Left cardiac atrium (tissue), 4 donors: ENCODE results near the gene LSM7. TPM values are rescaled to one million over a fixed set of nuclear protein-coding genes. Genes with fewer than 3 reads are reported as not detected.
A peak's percentile ranks its signal among the peaks of the same experiment; 100 is the strongest.

Experiments used
- ATAC-seq, 2 donors: fragments of 200-7000 bp; cut with Tn5 transposase; one replicate each; pipeline ENCODE4 v1.9.1; 2020; ENCODE audit warnings: mild to moderate bottlenecking in 2 of 2, moderate library complexity in 2 of 2
- DNase-seq: peaks from one replicate; pipeline ENCODE4 v3.0.0-alpha.2; 2020
- intact Hi-C, 2 donors: fragments of 100-400 bp; cut with DNase I; formaldehyde crosslinking; loops; one replicate each; pipeline versions ENCODE4 v1.14.1 to v1.15.1; 2022 to 2023
- total RNA-seq, 2 donors: library from RNA; stranded (reverse); fragmentation: NEBNext Ultra II Directional; extraction: Animal tissue kit (Norgen Biotek cat#: 25700); gene quantifications; one replicate each; pipeline ENCODE4 v1.2.1, GENCODE V29; 2021
- donor health status: DM: no; HTN: yes; CAD: no.
- donor health status: DM: no; HTN: yes; CAD: no; lungs with severe emphysema.
- donor health status: DM: yes; HTN: yes; CAD: no.
- donor health status: Dilated cardiomyopathy.

Gene LSM7
- total RNA-seq, 2 donors from 2014 or later: 43.6 to 47.7 TPM

- peak; percentile 83 for DNase-seq
- intact Hi-C loops: loop anchor here in 1 of 2 donors (2.0 to 5.0 kb wide), 3 partner anchors 36 to 117 kb away; partner anchors contain the start of genes PLEKHJ1 and SF3A2
- ATAC-seq: peak; percentile 3 to 12
Observed at GRCh38 chr19:2273356-2274184, 54.8 kb downstream of the LSM7 start.

Other genes with a start within 250 kb of the LSM7 start
- gene MOB3A, start 232.3 kb downstream of the LSM7 start, total RNA-seq: 10 to 100 TPM; 24.9 to 28.6 TPM
- 1 to 10 TPM in 1 of 2 donors, under 1 TPM in 1; 0.89 to 2.3 TPM for gene IZUMO4, start 231.7 kb downstream of the LSM7 start, total RNA-seq
- gene AP3D1, start 177.0 kb downstream of the LSM7 start, total RNA-seq: 100 to 1,000 TPM in 1 of 2 donors, 10 to 100 TPM in 1; 80.6 to 128 TPM
- gene DOT1L, start 164.7 kb downstream of the LSM7 start, total RNA-seq: 10 to 100 TPM in 1 of 2 donors, 1 to 10 TPM in 1; 9.8 to 16.2 TPM
- gene PLEKHJ1, start 92.3 kb downstream of the LSM7 start, total RNA-seq: 10 to 100 TPM; 45.2 to 45.7 TPM
- 10 to 100 TPM; 28.8 to 34.4 TPM for gene SF3A2, start 91.8 kb downstream of the LSM7 start, total RNA-seq
- gene AMH, start 79.3 kb downstream of the LSM7 start, total RNA-seq: 1 to 10 TPM in 1 of 2 donors, under 1 TPM in 1; 0.80 to 1.6 TPM
- under 1 TPM in 1 of 2 donors, not detected in 1; 0.27 TPM for gene JSRP1, start 72.2 kb downstream of the LSM7 start, total RNA-seq
- gene PEAK3, start 46.4 kb downstream of the LSM7 start, total RNA-seq: 1 to 10 TPM; 1.0 to 2.3 TPM
- gene LINGO3, start 20.4 kb downstream of the LSM7 start, total RNA-seq: not detected
- gene SPPL2B, start 98 bp upstream of the LSM7 start, total RNA-seq: 10 to 100 TPM; 22.9 to 33.7 TPM
- gene TMPRSS9, start 31.7 kb upstream of the LSM7 start, total RNA-seq: not detected
- 10 to 100 TPM; 76.8 to 78.7 TPM for gene TIMM13, start 99.0 kb upstream of the LSM7 start, total RNA-seq
- 10 to 100 TPM; 19.5 to 20.6 TPM for gene LMNB2, start 128.4 kb upstream of the LSM7 start, total RNA-seq
- gene GADD45B, start 147.5 kb upstream of the LSM7 start, total RNA-seq: 100 to 1,000 TPM in 1 of 2 donors, 10 to 100 TPM in 1; 64.0 to 189 TPM